ENCODE measurements around the gene SLC16A5. TPM values are rescaled to one million over a fixed set of nuclear protein-coding genes. Genes with fewer than 3 reads are reported as not detected.
A peak's percentile ranks its signal among the peaks of the same experiment; 100 is the strongest.

Gene SLC16A5
- total RNA-seq, 5 donors from 2014 or later (not counting 1 experiment from before 2014, with no cell fraction given), result 9.1 to 24.3 (median 16.8) TPM

DNA sequence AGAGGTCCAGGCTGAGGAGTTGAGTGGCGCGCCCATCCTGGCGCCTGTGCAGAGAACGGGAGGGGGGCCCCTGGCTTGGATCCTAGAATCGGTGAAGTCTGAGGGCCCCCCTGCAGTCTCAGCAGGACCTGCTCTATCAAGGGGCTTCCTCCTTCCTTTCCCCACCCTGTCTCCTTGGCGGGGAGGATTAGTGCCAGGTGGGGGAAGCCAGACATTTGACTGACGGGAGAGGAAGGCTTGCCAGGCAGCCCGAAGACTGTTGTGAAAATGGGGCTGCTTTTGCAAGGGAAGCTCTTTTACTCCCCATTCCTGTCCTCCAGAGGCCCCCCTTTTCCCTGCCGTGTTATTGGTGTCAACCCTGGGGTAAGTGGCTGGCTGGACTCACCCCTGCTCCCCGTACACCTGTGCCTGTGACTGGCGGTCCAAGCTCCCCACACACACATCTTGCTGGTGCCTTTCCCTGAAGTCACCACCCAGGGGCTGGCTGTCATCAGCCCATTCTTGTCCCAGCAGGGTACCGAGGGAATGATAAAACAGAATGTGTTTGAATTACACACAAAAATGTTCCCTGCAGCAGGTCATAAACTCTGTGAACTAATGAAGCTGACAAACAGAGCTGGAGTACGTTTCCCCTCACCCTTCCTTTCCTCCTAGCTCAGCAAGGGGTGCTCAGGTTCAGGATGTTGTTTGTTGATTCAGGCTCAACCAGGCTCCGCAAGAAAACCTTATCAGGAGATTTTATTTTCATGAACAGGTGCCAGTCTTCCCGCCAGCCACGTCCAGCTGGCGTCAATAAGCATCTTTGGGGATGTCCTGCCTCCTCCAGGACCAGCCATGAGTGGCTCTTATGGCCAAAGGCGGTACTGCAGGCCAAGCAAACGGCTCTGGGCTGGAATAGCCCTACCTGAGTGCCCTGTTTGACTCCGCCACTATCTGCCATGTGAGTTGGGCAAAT is 17.6 kb downstream of the SLC16A5 start:
- H3K9me3 ChIP-seq, result no peaks in the 10 kb centered on the region
- Mint-ChIP-seq H3K27me3 (no peaks in the 10 kb centered on the region), H3K36me3 (peaks cover 3% of the 10 kb centered on the region), H3K4me1 (peaks cover 9 to 13% (median 12%) of the 10 kb centered on the region in 3 donors), H3K27ac (peak overlapping the region in 1 of 2 donors; percentile 27), H3K4me3 (no peak overlapping the region), H3K9me3 (no peaks in the 10 kb centered on the region)
- no peak overlapping the region for H3K4me3 ChIP-seq (ENCODE audit: control insufficient read depth in 1 of 2, extremely low read depth in 1 of 2, low read length in 1 of 2)
- WGBS (ENCODE audit: insufficient coverage), result 76% methylated on average over 7 of the region's 20 CpGs
- peaks cover 3 to 14% of the 10 kb centered on the region in 2 experiments for H3K4me1 ChIP-seq (ENCODE audit: control insufficient read depth in 1 of 2, extremely low read depth in 1 of 2, insufficient read depth in 2 of 2, low read length in 2 of 2)
- no peaks in the 10 kb centered on the region for H3K27me3 ChIP-seq (replicated peaks in 1 of 2; ENCODE audit: control insufficient read depth in 2 of 2, extremely low read depth in 1 of 2, insufficient read depth in 2 of 2, low read length in 1 of 2)
- H3K27ac ChIP-seq (ENCODE audit: low read length), result no peak overlapping the region
- ChIA-PET POLR2A (no interaction called here), CTCF (interaction anchor here in 1 of 2 donors (0.6 to 1.2 kb wide), 3 partner anchors 9 to 781 kb away, joined by 3 to 4 read pairs (median 4); no protein-coding TSS in a partner anchor)
- ATAC-seq (replicated peaks in 1 of 4) (no peak), DNase-seq (peak in 3 of 35 experiments; percentile 15 to 23 (median 23))
- H3K36me3 ChIP-seq (ENCODE audit: control insufficient read depth in 2 of 2, extremely low read depth in 1 of 2, insufficient read depth in 1 of 2, low read length in 1 of 2), result peaks cover 0 to 3% of the 10 kb centered on the region in 2 donors

GRCh38 chr17:75108193-75108592 is 20.4 kb downstream of the SLC16A5 start:
- H3K36me3 Mint-ChIP-seq, result peaks cover 10% of the 10 kb centered on the region
- no CpG with 5 or more reads among the region's 2 CpGs for WGBS (ENCODE audit: insufficient coverage)

DNA sequence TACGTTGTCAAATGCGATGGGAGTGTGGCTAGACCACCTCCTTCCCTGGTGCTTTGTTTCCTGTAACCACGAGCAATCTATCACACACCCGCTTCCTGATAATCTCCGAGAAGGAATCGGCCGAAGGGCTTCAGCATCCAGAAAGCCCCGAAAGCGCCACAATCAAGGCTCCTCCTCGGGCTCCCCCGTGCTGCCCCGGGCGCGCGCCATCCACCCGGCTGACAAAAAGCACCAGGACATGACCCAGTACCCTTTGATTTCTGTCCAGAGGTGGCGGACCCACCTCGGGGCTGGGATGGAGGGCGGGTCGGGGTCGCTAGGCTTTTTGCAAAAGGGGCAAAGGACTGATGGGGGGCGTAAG is 21.3 kb downstream of the SLC16A5 start:
- H3K9me3 Mint-ChIP-seq, result no peaks in the 10 kb centered on the region
- Histone ChIP-seq H3K9me3 (no peaks in the 10 kb centered on the region), H3K4me1 (ENCODE audit: control insufficient read depth in 1 of 2, extremely low read depth in 1 of 2, insufficient read depth in 2 of 2, low read length in 2 of 2) (peaks cover 10 to 37% of the 10 kb centered on the region in 2 experiments), H3K27ac (ENCODE audit: low read length) (no peak overlapping the region), H3K36me3 (ENCODE audit: control insufficient read depth in 2 of 2, extremely low read depth in 1 of 2, insufficient read depth in 1 of 2, low read length in 1 of 2) (no peaks in the 10 kb centered on the region), H3K27me3 (replicated peaks in 1 of 2; ENCODE audit: control insufficient read depth in 2 of 2, extremely low read depth in 1 of 2, insufficient read depth in 2 of 2, low read length in 1 of 2) (no peaks in the 10 kb centered on the region), H3K4me3 (ENCODE audit: control insufficient read depth in 1 of 2, extremely low read depth in 1 of 2, low read length in 1 of 2) (peak overlapping the region; percentile 71 to 85)
- peak in 3 of 4 experiments; percentile 12 to 14 (median 13) for ATAC-seq (replicated peaks in 1 of 4)
- H3K27me3 Mint-ChIP-seq, result no peaks in the 10 kb centered on the region
- WGBS (ENCODE audit: insufficient coverage), result 2% methylated on average over 21 of the region's 22 CpGs
- no peak for DNase-seq
- CTCF ChIA-PET, result interaction anchor here in 1 of 2 donors (0.6 to 4.0 kb wide), 4 partner anchors 14 to 95 kb away, joined by 3 to 26 read pairs (median 4); no protein-coding TSS in a partner anchor
- H3K27ac Mint-ChIP-seq, result peak overlapping the region; percentile 63 to 93
- H3K4me3 Mint-ChIP-seq, result peak overlapping the region; percentile 83 to 88 (median 87)
- H3K4me1 Mint-ChIP-seq, result peaks cover 31 to 35% (median 33%) of the 10 kb centered on the region in 3 donors
- POLR2A ChIA-PET, result interaction anchor here in 1 of 2 donors (0.6 kb wide), 1 partner anchor 151 kb away, joined by 3 read pairs; no protein-coding TSS in a partner anchor
- H3K36me3 Mint-ChIP-seq, result peaks cover 10% of the 10 kb centered on the region

More at GRCh38 chr17:75108193-75108592, 20.4 kb downstream of the SLC16A5 start:
- Histone ChIP-seq H3K27ac (ENCODE audit: low read length) (no peak overlapping the region), H3K36me3 (ENCODE audit: control insufficient read depth in 2 of 2, extremely low read depth in 1 of 2, insufficient read depth in 1 of 2, low read length in 1 of 2) (no peaks in the 10 kb centered on the region), H3K4me3 (ENCODE audit: control insufficient read depth in 1 of 2, extremely low read depth in 1 of 2, low read length in 1 of 2) (no peak overlapping the region), H3K9me3 (no peaks in the 10 kb centered on the region), H3K4me1 (ENCODE audit: control insufficient read depth in 1 of 2, extremely low read depth in 1 of 2, insufficient read depth in 2 of 2, low read length in 2 of 2) (peaks cover 10 to 31% of the 10 kb centered on the region in 2 experiments), H3K27me3 (replicated peaks in 1 of 2; ENCODE audit: control insufficient read depth in 2 of 2, extremely low read depth in 1 of 2, insufficient read depth in 2 of 2, low read length in 1 of 2) (no peaks in the 10 kb centered on the region)
- ATAC-seq (replicated peaks in 1 of 4) (no peak), DNase-seq (no peak)
- peak overlapping the region; percentile 83 to 88 (median 87) for H3K4me3 Mint-ChIP-seq
- peaks cover 27 to 31% (median 27%) of the 10 kb centered on the region in 3 donors for H3K4me1 Mint-ChIP-seq
- POLR2A ChIA-PET, result interaction anchor here in 1 of 2 donors (0.5 kb wide), 1 partner anchor 24 kb away, joined by 4 read pairs; no protein-coding TSS in a partner anchor
- no peaks in the 10 kb centered on the region for H3K27me3 Mint-ChIP-seq
- peak overlapping the region in 1 of 2 donors; percentile 22 for H3K27ac Mint-ChIP-seq
- CTCF ChIA-PET, result no interaction called here
- no peaks in the 10 kb centered on the region for H3K9me3 Mint-ChIP-seq

DNA sequence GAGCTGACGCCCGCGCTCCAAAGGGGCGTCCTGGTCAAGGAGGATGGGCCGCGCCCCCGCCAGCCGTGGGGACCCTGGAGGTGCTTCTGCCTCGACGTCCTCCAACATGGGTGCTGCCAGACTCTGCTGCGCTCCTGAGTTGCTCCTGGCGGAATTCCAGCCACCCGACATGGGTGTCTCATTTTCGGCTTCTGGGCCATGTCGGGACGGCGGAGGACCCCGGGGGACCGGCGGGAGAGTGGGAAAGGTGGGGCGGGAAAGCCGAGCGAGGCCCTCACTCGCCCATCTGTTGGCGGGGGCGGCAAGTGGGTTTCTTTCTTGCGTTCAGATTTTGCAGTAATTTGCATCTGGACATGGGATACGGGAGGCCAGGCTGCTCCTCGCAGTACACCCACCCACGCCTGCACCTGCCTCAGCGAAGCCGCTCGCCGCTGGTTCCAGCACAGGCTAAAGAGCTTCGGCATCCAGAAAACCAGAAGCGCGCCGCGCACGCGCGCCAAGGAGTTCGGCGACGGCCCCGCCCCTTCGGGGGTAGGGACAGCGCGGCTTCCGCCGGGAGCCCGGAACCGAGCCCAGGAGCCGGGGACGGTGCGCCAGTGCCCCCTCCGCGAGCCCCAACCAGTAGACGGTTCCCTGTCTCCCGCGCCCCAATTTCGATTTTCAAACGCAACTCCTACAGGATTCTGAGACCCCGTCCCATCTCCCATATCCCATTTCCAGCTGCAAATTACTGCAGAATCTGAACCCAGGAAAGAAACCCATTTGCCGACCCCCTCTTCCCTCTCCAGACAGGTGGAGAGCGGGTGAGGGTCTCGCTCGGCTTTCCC is 21.9 kb downstream of the SLC16A5 start, which contains the start of gene ARMC7:
TSS of gene ARMC7 (plus strand) at position 563 of the 827 bp plus-strand sequence. CDS start 320 bp downstream, outside the sequence.
- Histone ChIP-seq H3K9me3 (no peaks in the 10 kb centered on the region), H3K4me3 (ENCODE audit: control insufficient read depth in 1 of 2, extremely low read depth in 1 of 2, low read length in 1 of 2) (peak within 1 kb of the TSS; percentile 71 to 85), H3K27ac (ENCODE audit: low read length) (peak within 1 kb of the TSS; percentile 65), H3K4me1 (ENCODE audit: control insufficient read depth in 1 of 2, extremely low read depth in 1 of 2, insufficient read depth in 2 of 2, low read length in 2 of 2) (peaks cover 13 to 43% of the 10 kb centered on the region in 2 experiments), H3K27me3 (replicated peaks in 1 of 2; ENCODE audit: control insufficient read depth in 2 of 2, extremely low read depth in 1 of 2, insufficient read depth in 2 of 2, low read length in 1 of 2) (no peaks in the 10 kb centered on the region), H3K36me3 (ENCODE audit: control insufficient read depth in 2 of 2, extremely low read depth in 1 of 2, insufficient read depth in 1 of 2, low read length in 1 of 2) (no peaks in the 10 kb centered on the region)
- Mint-ChIP-seq H3K27me3 (no peaks in the 10 kb centered on the region), H3K9me3 (no peaks in the 10 kb centered on the region), H3K4me3 (peak within 1 kb of the TSS; percentile 83 to 88 (median 87)), H3K27ac (peak within 1 kb of the TSS; percentile 91 to 93), H3K36me3 (peaks cover 10% of the 10 kb centered on the region), H3K4me1 (peaks cover 37 to 41% (median 39%) of the 10 kb centered on the region in 3 donors)
- DNase-seq, result peak; percentile 77 to 94 (median 86)
- POLR2A ChIA-PET, result interaction anchor here (0.5 to 0.6 kb wide), 3 partner anchors 39 to 150 kb away, joined by 3 read pairs; no protein-coding TSS in a partner anchor
- CTCF ChIA-PET, result interaction anchor here in 1 of 2 donors (0.5 to 4.0 kb wide), 8 partner anchors 13 to 114 kb away, joined by 3 to 26 read pairs (median 4); no protein-coding TSS in a partner anchor
- 0% methylated on average over 59 of the region's 68 CpGs for WGBS (ENCODE audit: insufficient coverage)
- peak; percentile 83 to 84 (median 84) for ATAC-seq (replicated peaks in 1 of 4)

- H3K4me1 ChIP-seq (ENCODE audit: control insufficient read depth in 1 of 2, extremely low read depth in 1 of 2, insufficient read depth in 2 of 2, low read length in 2 of 2), result peaks cover 13 to 50% of the 10 kb centered on the region in 2 experiments
- H3K27me3 ChIP-seq (replicated peaks in 1 of 2; ENCODE audit: control insufficient read depth in 2 of 2, extremely low read depth in 1 of 2, insufficient read depth in 2 of 2, low read length in 1 of 2), result no peaks in the 10 kb centered on the region
- peak overlapping the region; percentile 65 for H3K27ac ChIP-seq (ENCODE audit: low read length)
- H3K36me3 Mint-ChIP-seq, result peaks cover 10% of the 10 kb centered on the region
- H3K27me3 Mint-ChIP-seq, result no peaks in the 10 kb centered on the region
- H3K4me1 Mint-ChIP-seq, result peaks cover 43 to 46% (median 44%) of the 10 kb centered on the region in 3 donors
- no peaks in the 10 kb centered on the region for H3K9me3 Mint-ChIP-seq
- POLR2A ChIA-PET, result interaction anchor here (0.7 kb wide), 2 partner anchors 19 to 96 kb away, joined by 11 to 14 read pairs; no protein-coding TSS in a partner anchor
- CTCF ChIA-PET, result interaction anchor here (0.5 to 4.0 kb wide), 10 partner anchors 19 to 148 kb away, joined by 3 to 26 read pairs (median 4); no protein-coding TSS in a partner anchor
- ATAC-seq (replicated peaks in 1 of 4) (no peak), DNase-seq (peak in 4 of 35 experiments; percentile 19 to 48 (median 27))
- peak overlapping the region; percentile 71 to 85 for H3K4me3 ChIP-seq (ENCODE audit: control insufficient read depth in 1 of 2, extremely low read depth in 1 of 2, low read length in 1 of 2)
- 29% methylated on average over 28 of the region's 40 CpGs for WGBS (ENCODE audit: insufficient coverage)
- H3K9me3 ChIP-seq, result no peaks in the 10 kb centered on the region
- peak overlapping the region; percentile 83 to 88 (median 87) for H3K4me3 Mint-ChIP-seq
- H3K36me3 ChIP-seq (ENCODE audit: control insufficient read depth in 2 of 2, extremely low read depth in 1 of 2, insufficient read depth in 1 of 2, low read length in 1 of 2), result no peaks in the 10 kb centered on the region
- H3K27ac Mint-ChIP-seq, result peak overlapping the region; percentile 88 to 91
Measured at GRCh38 chr17:75110234-75110937, 22.6 kb downstream of the SLC16A5 start.
